Endothelial cell of umbilical vein (primary cell): ENCODE data around the gene DTX4. TPM values are rescaled to one million over a fixed set of nuclear protein-coding genes. Genes with fewer than 3 reads are reported as not detected.

Experiments used
- BruUV-seq: library from RNA; stranded (reverse); fragments of 400-500 nt; replicated peaks from 2 replicates; lab custom pipeline; 2021; lab: Mats Ljungman, UMichigan
- CTCF ChIA-PET: fragments of 300-600, 350-600 bp; sonication (Branson Sonifier 250); formaldehyde crosslinking; loops from one replicate; lab custom pipeline; 2021; ENCODE audit warnings: antibody characterized with exemption, inconsistent platforms; lab: Charles Lee
- POLR2A ChIA-PET: fragments of 300-600, 350-600 bp; sonication (Branson Sonifier 250); formaldehyde crosslinking; loops from one replicate; lab custom pipeline; 2021; ENCODE audit warnings: antibody characterized with exemption, inconsistent platforms; lab: Charles Lee
- DNase-seq: peaks from one replicate; pipeline ENCODE4 v3.0.0-alpha.2; 2011; ENCODE audit warnings: low read depth, low spot score
- FAIRE-seq: peaks from 2 replicates; lab custom pipeline; 2011; peaks lifted over from hg19 to GRCh38; lab: Jason Lieb, UNC
- H2AFZ ChIP-seq: 2 replicates; pipeline ENCODE4 v1.6.0; 2012; ENCODE audit warnings: low read depth, low read length, control low read depth, inconsistent platforms
- H3K27ac ChIP-seq: 2 replicates; pipeline ENCODE4 v1.5.1; 2011; ENCODE audit warnings: low read depth, mild to moderate bottlenecking, control low read depth, low read length, moderate library complexity; ENCODE audit not compliant: insufficient read depth
- H3K27me3 ChIP-seq, 2 experiments: 2 replicates each; pipeline versions ENCODE4 v1.6.0 to v1.6.1; 2011; ENCODE audit warnings: low read length in 2 of 2, mixed read lengths in 1 of 2; ENCODE audit not compliant: control insufficient read depth in 2 of 2, insufficient read depth in 2 of 2
- H3K36me3 ChIP-seq, 2 experiments: 2 replicates in 1 of 2; 3 replicates in 1 of 2; pipeline ENCODE4 v1.5.1; 2011; ENCODE audit warnings: low read length in 2 of 2, mild to moderate bottlenecking in 1 of 2, moderate library complexity in 1 of 2; ENCODE audit not compliant: control insufficient read depth in 2 of 2, insufficient read depth in 2 of 2; ENCODE audit errors: extremely low read depth in 1 of 2
- H3K4me1 ChIP-seq: 3 replicates; pipeline ENCODE4 v1.5.1; 2011; ENCODE audit warnings: mild to moderate bottlenecking, low read length; ENCODE audit not compliant: control insufficient read depth, insufficient read depth; ENCODE audit errors: extremely low read depth
- H3K4me2 ChIP-seq: 2 replicates; pipeline ENCODE4 v1.6.1; 2011; ENCODE audit warnings: low read length, control low read depth, mixed read lengths; ENCODE audit not compliant: insufficient read depth
- H3K4me3 ChIP-seq, 3 experiments: fragments of 200-600 bp in 1 of 3; sonication (generic), shearing (Covaris generic) in 1 of 3; replicated peaks in 1 of 3; 2 replicates each; pipeline ENCODE4 v1.5.1; 2011 to 2016; ENCODE audit warnings: control low read depth in 3 of 3, low read length in 3 of 3, mild to moderate bottlenecking in 2 of 3, inconsistent platforms in 1 of 3, low read depth in 1 of 3, moderate library complexity in 1 of 3; ENCODE audit not compliant: insufficient read depth in 1 of 3
- H3K79me2 ChIP-seq: 2 replicates; pipeline ENCODE4 v1.6.0; 2012; ENCODE audit warnings: low read length, inconsistent platforms; ENCODE audit not compliant: control insufficient read depth, insufficient read depth
- H3K9ac ChIP-seq: replicated peaks from 2 replicates; pipeline ENCODE3; 2011; ENCODE audit warnings: low read length, control low read depth; ENCODE audit not compliant: insufficient read depth; ENCODE audit errors: extremely low read depth
- H3K9me1 ChIP-seq: replicated peaks from 3 replicates; pipeline ENCODE4 v1.6.0; 2011; ENCODE audit warnings: mild to moderate bottlenecking, low read length; ENCODE audit not compliant: control insufficient read depth, insufficient read depth; ENCODE audit errors: extremely low read depth
- H3K9me3 ChIP-seq: replicated peaks from 2 replicates; pipeline ENCODE4 v1.5.1; 2012; ENCODE audit warnings: low read length, inconsistent platforms; ENCODE audit not compliant: control insufficient read depth, insufficient read depth
- H4K20me1 ChIP-seq: replicated peaks from 2 replicates; pipeline ENCODE3; 2011; ENCODE audit warnings: mild to moderate bottlenecking, low read length; ENCODE audit not compliant: control insufficient read depth, insufficient read depth; ENCODE audit errors: extremely low read depth
- CTCF ChIP-seq, 2 donors: IDR thresholded peaks; 1 replicate in 1 of 2; 2 replicates in 1 of 2; pipeline ENCODE4 v1.5.1; 2011; ENCODE audit warnings: low read length in 2 of 2, mild to moderate bottlenecking in 2 of 2, moderate library complexity in 2 of 2, control low read depth in 1 of 2, inconsistent platforms in 1 of 2, low read depth in 1 of 2; ENCODE audit not compliant: insufficient read depth in 1 of 2; ENCODE audit errors: extremely low read depth in 1 of 2
- EZH2 ChIP-seq: IDR thresholded peaks from 2 replicates; pipeline ENCODE4 v1.6.1; 2012; ENCODE audit warnings: borderline replicate concordance, low read depth, mild to moderate bottlenecking, moderate library complexity, low read length, inconsistent platforms; ENCODE audit not compliant: severe bottlenecking
- FOS ChIP-seq: IDR thresholded peaks from 2 replicates; pipeline ENCODE4 v1.6.1; 2011; ENCODE audit warnings: mild to moderate bottlenecking, low read length, moderate library complexity, borderline replicate concordance; ENCODE audit not compliant: insufficient read depth
- GATA2 ChIP-seq: IDR thresholded peaks from 2 replicates; pipeline ENCODE4 v1.7.0; 2011; ENCODE audit warnings: low read depth, mild to moderate bottlenecking, moderate library complexity, mixed read lengths, low read length; ENCODE audit not compliant: insufficient read length, insufficient read depth
- JUN ChIP-seq: IDR thresholded peaks from 2 replicates; pipeline ENCODE4 v1.6.1; 2011; ENCODE audit warnings: borderline replicate concordance, low read depth; ENCODE audit not compliant: insufficient read length, insufficient read depth
- MAX ChIP-seq: IDR thresholded peaks from 2 replicates; pipeline ENCODE4 v1.6.1; 2011; ENCODE audit not compliant: insufficient read depth, insufficient read length
- MYC ChIP-seq: IDR thresholded peaks from one replicate; pipeline ENCODE4 v1.6.1; 2011; ENCODE audit warnings: mild to moderate bottlenecking, low read depth, low read length
- POLR2A ChIP-seq: IDR thresholded peaks from 2 replicates; pipeline ENCODE4 v1.6.1; 2012; ENCODE audit warnings: low read depth, mild to moderate bottlenecking, control low read depth, low read length
- POLR2AphosphoS5 ChIP-seq: IDR thresholded peaks from 2 replicates; pipeline ENCODE4 v1.6.1; 2012; ENCODE audit warnings: low read depth, mild to moderate bottlenecking, control low read depth, low read length, moderate library complexity; ENCODE audit not compliant: insufficient read depth
- dilution Hi-C: fragments of 300-500 bp; cut with MboI; formaldehyde crosslinking; loops from one replicate; pipeline ENCODE4 v1.15.0; 2019; ENCODE audit warnings: low sequenced_read_pairs; ENCODE audit not compliant: extremely low pct_ligation_motif_present
- intact Hi-C: fragments of 100-400 bp; cut with micrococcal nuclease; formaldehyde crosslinking; loops from one replicate; pipeline ENCODE4 v1.10.0; 2022
- polyA plus RNA-seq, 4 experiments: library from polyadenylated mRNA; depleted of rRNA in 3 of 4; stranded (reverse) in 3 of 4; unstranded in 1 of 4; fragments of >200 nt; gene quantifications; 2 replicates each; pipeline versions ENCODE4 v1.2.1 to v1.2.3, GENCODE V29; 2011 to 2012; ENCODE audit warnings: missing spikeins in 1 of 4
- total RNA-seq: library from RNA; stranded (reverse); gene quantifications from 2 replicates; pipeline ENCODE4 v1.2.3, GENCODE V29; 2021

Gene DTX4
- total and polyA plus RNA-seq, 2 donors (not counting 3 experiments of a cell fraction or from before 2014, with no cell fraction given): 0.08 to 0.91 TPM

- H3K9ac ChIP-seq: no peak overlapping the region
- dilution Hi-C loops: no loop called here
- no peak overlapping the region for H3K4me3 ChIP-seq
- ChIA-PET CTCF (no interaction called here), POLR2A (no interaction called here)
- no peak overlapping the region for H2AFZ ChIP-seq
- no peaks in the 10 kb centered on the region for H3K9me1 ChIP-seq
- DNase-seq: no peak
- no peaks in the 10 kb centered on the region for H3K9me3 ChIP-seq
- no peaks in the 10 kb centered on the region for H4K20me1 ChIP-seq
- no peaks in the 10 kb centered on the region for H3K27me3 ChIP-seq
- H3K79me2 ChIP-seq: no peaks in the 10 kb centered on the region
- no TSS peak for BruUV-seq
- no peak for FAIRE-seq
- no peak for TF ChIP-seq FOS
- TF ChIP-seq JUN: no peak
- TF ChIP-seq POLR2A: no peak
- TF ChIP-seq EZH2: no peak
- intact Hi-C loops: no loop called here
- H3K4me1 ChIP-seq: no peaks in the 10 kb centered on the region
- no peak overlapping the region for H3K4me2 ChIP-seq
- H3K36me3 ChIP-seq: no peaks in the 10 kb centered on the region
- H3K27ac ChIP-seq: no peak overlapping the region
These were observed 77.6 kb downstream of the DTX4 start for GRCh38 chr11:59249535-59249934.

GRCh38 chr11:59253001-59253400 lies 81.1 kb downstream of the DTX4 start:
- no peak overlapping the region for H2AFZ ChIP-seq
- H4K20me1 ChIP-seq: no peaks in the 10 kb centered on the region
- no peak overlapping the region for H3K27ac ChIP-seq
- H3K36me3 ChIP-seq: no peaks in the 10 kb centered on the region
- no TSS peak for BruUV-seq
- H3K9ac ChIP-seq: no peak overlapping the region
- no peaks in the 10 kb centered on the region for H3K4me1 ChIP-seq
- H3K27me3 ChIP-seq: no peaks in the 10 kb centered on the region
- TF ChIP-seq MAX: no peak
- no peak for TF ChIP-seq EZH2
- TF ChIP-seq MYC: no peak
- TF ChIP-seq POLR2AphosphoS5: no peak
- TF ChIP-seq JUN: no peak
- no peak for TF ChIP-seq FOS
- no peak for TF ChIP-seq CTCF (IDR thresholded peaks at IDR 0.05; ENCODE audit: extremely low read depth in 1 of 2, insufficient read depth in 1 of 2, low read depth in 1 of 2, low read length in 2 of 2)
- TF ChIP-seq POLR2A: no peak
- no peak for TF ChIP-seq GATA2
- H3K9me1 ChIP-seq: no peaks in the 10 kb centered on the region
- FAIRE-seq: no peak
- ChIA-PET CTCF (interaction anchor here (1.0 kb wide), 1 partner anchor 117 kb away, joined by 3 read pairs; no protein-coding TSS in a partner anchor), POLR2A (no interaction called here)
- no peak overlapping the region for H3K4me3 ChIP-seq
- H3K79me2 ChIP-seq: no peaks in the 10 kb centered on the region
- dilution Hi-C loops (no loop called here), intact Hi-C loops (no loop called here)
- no peak overlapping the region for H3K4me2 ChIP-seq
- H3K9me3 ChIP-seq: no peaks in the 10 kb centered on the region
- DNase-seq: no peak
